HG03060 (cell line): ENCODE measurements around the gene ATG4A.

Experiments
- ATAC-seq: cut with Tn5 transposase; IDR thresholded peaks from one replicate; pipeline ENCODE4 v1.9.1; 2021; ENCODE audit warnings: low read depth, moderate number of reproducible peaks; ENCODE audit not compliant: unreplicated experiment

The ATG4A gene

DNA sequence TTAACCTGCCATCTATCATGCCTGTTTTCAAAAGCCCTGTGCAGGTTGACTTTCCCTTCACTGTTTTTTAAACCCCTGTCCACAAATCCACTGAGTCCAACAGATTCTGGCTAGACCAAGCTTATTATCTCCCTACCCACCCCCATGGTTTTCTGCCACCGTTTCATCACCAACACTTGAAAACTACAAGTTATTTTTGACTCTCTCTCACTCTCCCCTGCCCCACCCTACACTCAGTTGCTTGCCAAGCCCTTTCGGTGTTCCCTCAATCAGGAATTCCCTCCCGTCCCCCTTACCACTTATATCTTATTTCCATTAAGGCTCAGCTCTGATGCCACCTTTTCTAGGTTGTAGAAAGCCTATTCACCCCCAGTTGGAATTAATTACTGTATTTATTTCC is 29.7 kb downstream of the ATG4A start:
- no peak for ATAC-seq

DNA sequence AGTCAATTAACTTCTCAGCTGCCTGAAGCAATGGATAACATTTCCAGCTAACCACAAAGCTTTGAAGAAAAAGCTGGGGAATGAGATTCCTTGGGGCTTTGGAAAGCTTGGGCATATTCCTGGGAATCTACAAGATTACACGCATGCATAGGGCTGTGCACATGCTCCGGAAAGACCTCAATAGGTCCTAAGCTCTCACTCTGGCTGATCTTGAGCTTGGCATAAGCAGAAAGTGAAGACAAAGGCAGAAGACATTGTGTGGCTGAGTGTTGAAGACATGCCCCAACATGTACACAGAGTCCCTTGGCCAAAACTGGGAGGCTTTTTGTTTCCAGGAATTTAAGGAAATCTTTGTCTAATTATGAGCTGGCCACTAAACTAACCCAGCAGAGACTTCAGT is 31.2 kb downstream of the ATG4A start:
- no peak for ATAC-seq

DNA sequence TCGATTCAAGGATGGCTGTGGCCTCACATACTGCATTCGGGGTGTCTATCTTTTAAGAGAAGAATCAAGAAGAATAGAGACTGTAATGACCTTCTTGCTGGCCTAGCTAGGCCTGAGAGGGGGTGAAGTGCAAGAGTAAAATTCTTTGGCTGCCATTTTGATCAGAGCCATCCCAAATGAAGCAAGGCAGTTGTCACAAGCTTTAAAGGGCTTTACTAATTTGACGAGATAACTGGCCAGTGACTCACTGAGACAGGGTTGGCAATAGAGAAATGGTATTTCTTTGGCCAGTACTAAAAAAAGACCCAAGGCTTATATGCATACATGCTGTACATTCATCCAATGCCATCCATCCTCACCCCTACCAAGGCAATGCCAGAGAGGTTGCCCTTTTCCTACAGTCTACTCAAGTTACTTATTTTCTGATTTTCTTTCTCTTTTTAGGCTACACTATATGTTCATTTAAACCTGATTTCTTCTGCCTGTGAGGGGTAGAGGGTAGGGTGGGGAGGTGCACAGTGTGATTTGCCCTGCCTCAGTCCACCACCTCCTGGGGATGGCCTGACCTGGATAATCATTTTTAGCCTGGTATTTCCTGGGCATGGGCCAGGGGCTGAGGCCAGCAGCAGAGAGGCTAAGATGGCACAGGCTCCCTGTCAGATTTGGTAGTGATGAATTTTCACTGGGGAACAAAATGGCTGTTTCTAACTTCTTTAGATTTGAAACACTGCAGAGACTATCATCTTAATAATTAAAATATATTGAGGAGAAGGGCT is 32.2 kb downstream of the ATG4A start:
- no peak for ATAC-seq

DNA sequence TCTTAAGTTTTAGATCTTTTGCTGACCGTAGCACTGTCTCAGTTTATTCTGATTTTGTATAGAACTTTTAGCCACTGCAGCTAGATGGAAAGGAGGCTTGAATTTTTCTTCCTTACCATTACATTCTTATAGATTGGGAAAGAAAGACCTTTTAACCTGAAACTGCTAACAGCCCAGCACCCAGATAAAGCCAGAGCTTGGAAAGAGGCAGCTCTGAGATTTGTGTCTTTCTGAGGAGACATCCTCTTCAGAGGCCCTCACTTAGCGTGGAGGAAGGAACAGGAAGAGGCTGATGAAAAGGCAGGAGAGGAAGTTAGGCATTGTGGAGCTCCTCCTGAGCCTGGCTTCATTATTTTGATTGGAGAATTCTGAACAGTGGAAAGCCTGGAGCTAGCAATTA is 35.1 kb downstream of the ATG4A start:
- ATAC-seq, result no peak

DNA sequence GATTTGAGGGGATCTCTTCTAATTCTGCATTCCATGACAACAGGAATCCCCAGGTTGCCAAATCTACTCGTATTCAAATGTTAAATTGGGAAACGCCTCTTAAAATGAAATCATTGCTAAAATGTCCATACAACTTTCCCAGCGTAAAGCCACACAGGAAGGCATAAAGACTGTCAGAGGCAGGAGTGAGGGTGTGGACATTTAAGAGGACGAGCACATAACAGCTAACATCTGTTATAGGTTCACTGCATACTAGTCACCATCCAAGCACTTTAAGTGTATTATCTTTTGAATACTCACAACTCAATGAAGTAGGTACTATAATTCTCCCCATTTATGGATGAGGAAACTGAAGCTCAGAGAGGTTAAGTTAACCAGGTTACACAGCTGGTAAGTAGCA is 35.6 kb downstream of the ATG4A start:
- ATAC-seq, result no peak

DNA sequence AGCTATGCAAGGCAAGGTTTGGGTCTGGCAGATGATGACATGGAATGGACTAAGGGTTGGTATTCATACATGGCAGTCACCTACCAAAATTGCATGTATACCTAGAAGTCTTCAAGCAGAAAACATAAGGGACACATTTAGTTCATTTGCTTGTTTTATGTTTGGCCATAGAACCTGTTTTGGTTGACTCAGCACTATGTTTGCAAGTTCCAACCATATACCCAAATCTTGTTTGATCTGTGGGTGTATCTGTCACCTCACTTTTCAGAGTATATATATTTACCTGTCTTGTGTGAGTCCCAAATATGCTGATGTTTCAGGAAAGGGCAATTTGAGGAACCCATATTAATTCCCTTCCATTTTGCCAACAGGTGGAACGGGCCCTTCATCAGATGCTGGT is 39.3 kb downstream of the ATG4A start:
- ATAC-seq, result no peak

DNA sequence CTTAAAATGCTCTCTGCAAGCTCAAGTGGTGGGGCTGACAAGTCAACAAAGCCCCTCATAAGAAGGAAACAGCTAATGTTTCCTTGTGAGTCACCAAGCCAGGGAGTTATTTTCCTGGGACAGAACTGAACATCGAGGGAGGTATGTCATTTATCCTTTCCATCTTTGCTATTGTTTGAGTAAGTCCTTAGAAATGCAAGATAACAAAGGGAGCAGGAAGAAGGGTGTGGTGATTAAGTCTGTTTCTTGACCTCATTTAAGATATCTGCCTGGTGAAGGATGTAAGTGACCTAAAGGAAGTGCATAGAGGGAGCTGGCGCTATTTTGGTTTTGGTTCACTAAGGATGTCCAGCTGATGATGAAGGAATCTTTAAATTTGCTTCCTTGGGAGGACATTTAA is 39.9 kb downstream of the ATG4A start:
- no peak for ATAC-seq

DNA sequence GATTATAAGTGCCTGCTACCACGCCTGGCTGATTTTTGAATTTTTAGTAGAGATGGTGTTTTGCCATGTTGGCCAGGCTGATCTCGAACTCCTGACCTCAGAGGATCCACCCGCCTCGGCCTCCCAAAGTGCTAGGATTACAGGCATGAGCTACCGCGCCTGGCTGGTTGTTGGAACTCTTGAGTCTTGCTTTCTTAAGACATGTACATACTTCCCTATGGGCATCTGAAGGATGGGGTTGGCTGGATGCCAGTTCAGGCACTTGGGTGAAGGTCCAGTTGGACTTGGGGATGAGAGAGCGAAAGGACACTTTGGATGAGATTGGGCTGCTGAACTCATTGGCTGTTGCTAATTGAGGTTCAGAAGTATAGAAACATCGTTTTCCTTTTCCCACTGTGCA is 40.5 kb downstream of the ATG4A start:
- ATAC-seq, result no peak

DNA sequence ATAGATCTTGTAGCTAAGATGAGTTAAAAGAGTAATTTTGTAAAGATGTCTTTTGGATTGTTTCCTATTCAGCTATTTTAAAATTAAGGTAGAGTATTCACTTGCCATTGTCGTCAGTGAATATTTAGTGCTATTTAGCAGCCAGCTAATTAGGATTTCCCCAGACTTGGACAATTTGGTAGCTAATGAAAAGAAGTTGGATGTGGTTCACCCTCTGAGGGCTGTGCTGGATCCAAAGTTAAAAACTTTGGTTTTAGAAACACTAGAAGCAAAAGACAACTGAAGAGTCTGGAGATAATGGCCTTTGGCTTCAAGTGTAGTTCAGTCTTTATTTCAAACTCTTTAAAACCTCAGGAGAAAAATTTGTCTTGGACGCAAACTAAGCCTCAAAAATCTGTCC is 41.3 kb downstream of the ATG4A start:
- ATAC-seq, result no peak

DNA sequence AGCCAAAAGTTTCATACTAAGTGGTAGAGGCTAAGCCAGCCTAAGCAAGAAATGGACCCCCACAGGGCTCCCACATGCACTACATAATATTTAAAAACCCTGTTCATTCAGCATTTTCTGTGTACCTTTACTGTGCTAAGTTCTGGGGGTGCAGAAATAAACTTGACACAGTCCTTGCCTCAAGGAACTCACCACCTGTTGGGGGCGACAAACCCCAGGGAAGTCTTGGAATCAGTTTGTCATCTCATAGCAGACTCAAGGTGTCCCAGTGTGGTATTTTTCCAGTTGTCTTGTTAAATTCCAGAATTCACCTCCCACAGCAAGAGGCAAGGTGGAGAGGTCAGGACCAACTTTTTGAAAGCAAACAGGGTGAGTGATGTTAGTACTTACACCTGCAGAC is 43.1 kb downstream of the ATG4A start:
- ATAC-seq, result no peak

DNA sequence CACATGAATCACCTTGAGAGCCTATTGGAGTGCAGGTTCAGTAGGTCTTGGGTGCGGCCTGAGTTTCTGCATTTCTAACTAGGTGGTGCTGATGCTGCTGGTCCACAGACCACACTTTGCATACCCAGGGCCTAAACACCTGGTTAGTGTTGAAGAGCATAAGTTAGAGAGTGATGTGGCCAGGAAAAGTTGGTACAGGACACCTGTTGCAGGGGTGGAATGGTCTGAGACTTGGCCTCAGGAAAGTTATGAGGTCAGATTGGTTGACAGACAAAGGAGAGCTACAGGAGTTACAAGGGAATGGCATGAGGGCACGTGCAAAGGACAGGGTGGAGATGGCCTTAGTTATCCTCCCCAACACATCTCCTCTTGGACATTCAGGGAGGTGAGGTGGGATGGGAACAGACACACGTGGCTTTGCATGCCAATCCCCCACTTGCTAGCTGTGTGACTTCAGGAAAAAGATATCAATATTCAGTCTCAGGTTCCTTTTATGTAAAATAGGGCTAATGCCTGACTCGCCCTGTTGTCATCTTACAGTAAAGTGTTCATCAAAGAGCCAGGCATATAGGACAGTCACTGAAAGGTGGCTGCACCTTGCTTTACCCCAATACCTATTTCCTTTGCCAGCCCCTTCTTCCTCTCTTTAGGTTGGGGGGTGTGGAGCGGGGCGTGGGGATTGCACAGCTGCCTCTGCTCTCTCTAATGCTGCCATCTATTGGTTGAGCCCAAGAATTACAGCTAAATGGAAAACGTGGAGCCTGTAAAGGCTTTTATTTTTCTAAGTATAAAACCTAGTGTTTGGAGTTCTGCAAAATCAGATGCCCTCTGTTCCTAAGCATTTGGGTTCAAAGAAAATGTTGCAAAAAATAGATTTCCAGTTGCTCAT is 47.5 kb downstream of the ATG4A start:
- ATAC-seq, result no peak

DNA sequence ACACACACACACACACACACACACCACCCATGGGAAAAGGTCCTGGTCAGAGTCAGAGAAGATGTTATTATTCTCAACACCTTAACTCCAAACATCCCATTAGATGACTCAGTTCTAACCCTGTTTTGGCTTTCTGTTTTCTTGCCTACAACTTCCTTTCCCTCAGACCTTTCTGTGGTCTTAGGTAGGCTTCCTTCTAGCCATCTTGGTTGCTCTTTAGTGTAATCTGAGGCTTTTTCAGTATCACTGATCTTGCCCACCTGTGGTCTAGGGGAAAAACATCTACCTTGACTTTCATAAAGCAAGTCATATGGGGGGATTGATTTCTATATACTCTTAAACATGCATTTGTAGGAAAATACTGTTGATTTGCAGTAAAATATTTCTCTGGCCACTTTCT is 56.9 kb downstream of the ATG4A start:
- ATAC-seq, result no peak

DNA sequence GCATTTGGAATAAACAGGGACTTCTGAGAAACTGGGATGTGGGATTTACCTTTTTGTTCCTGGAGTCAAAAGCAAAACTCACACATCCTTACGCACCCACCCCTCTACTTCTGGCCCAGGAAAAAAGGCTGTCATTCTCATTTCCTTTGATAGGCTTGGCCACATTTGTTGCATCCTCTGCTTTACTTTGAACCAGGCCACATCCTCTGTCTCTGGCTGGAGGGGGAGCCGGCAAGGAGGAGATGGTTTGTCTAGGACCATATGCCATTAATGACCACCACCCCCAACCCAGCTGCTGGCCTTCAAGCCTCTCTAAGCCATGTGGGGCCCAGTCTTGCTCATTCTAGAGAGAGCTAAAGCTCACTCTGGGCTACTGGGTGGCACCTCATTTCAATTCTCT is 64.5 kb downstream of the ATG4A start:
- no peak for ATAC-seq

DNA sequence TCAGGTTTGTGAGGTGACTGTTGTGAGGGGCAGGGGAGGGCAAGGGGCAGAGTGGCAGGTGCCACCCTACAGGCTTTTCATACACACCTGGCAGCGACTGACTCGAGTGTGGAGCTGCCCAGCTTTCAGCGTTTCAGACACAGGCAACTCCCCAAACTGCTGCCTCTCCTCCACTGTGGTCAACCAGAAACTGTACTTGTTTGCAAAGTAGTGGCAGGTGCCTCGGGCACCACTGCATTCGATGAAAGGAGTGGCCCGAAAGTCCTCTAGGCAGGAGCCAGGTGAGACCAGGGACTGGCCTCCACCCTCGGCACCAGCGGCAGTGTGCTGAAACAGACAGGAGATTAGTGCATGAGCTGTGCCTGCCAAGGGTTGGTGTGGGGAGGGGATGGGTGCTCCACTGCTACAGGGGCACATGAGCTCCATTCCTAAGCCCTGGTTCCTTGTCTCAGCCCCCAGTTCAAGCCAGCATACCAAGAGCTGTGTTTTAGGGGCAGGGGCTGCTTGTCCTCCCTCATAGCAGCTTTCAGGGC is 65.4 kb downstream of the ATG4A start:
- ATAC-seq, result no peak

DNA sequence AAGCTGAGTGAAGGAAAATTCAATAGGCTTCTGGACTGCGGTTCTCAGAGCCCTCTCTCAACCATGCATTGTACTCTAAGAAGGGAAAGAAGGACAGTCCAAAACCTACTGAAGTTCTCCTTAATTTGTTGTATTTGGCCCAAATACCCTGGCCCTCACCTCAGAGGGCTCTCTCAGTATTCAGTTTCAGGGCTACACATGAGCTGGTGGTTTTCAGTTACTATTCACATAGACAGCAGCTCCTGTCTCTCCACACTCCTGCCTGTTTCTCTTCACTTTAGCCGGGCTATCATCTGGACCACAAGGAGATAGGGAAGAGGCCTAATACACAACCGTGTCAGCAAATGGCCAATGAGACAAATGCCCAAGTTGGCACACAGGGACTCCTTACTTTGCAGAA is 66.0 kb downstream of the ATG4A start:
- ATAC-seq, result no peak

DNA sequence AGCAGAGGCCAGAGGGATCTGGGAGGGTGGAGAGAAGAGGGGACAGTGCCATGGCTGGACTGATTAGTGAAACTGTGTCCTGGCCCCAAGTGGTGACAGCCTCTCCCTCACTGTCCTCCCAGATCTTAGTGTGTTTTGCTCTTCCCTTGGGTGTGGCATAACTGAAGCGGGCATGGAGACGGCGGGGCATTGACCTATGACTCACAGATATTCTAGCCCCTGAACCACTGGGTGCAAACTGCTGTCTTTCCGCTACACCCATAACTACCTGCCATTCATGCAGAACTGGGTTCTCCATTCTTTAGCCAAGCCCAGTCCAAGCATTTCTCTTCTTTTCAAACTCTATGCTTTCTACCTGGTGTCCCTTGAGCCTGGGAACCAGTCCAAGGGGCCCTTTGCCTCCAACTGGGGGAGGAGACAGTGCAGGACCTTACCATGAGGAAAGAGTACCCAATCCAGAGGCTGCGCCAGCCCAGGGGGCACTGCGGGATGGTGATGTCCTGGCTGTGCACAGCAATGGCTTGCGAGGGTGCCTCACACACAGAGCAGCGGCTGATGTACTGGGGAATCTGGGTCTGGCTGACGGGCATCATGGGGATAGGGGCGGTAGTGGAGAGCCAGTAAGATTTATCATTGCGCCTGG is 67.6 kb downstream of the ATG4A start:
- no peak for ATAC-seq

DNA sequence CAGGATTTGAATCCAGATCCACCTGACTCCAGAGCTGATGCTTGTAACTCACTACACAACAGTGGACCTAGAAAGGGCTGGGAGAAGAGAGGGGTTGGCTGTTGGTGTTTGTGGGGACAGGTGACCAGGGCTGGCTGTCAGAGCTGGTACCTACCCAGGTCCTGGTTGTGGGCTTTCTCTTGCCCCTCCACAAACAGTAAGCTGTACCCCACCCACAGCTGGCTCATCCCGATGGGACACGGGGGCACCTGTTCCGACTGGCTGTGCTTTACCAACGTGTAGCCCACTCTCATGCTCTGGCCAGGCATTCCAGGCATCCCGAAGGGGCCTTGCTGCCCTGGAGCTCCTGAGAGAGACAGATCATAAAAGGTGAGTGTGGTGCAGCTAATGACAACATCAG is 68.7 kb downstream of the ATG4A start:
- no peak for ATAC-seq

DNA sequence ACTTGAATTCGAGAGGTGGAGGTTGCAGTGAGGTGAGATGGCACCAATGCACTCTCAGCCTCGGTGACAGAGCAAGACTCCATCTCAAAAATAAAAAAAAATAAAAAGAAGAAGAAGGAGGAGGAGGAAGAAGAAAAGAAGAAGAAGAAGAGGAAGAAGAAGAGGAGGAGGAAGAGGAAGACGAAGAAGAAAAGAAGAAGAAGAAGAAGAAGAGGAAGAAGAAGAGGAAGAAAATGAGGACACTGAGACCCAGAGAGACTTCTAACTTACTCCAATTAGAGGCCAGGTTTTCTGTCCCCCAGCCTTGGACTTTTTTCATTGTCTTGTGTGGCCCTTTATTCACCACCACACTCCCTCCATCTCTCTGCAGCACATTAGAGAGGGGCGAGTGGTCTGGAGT is 70.7 kb downstream of the ATG4A start:
- no peak for ATAC-seq

DNA sequence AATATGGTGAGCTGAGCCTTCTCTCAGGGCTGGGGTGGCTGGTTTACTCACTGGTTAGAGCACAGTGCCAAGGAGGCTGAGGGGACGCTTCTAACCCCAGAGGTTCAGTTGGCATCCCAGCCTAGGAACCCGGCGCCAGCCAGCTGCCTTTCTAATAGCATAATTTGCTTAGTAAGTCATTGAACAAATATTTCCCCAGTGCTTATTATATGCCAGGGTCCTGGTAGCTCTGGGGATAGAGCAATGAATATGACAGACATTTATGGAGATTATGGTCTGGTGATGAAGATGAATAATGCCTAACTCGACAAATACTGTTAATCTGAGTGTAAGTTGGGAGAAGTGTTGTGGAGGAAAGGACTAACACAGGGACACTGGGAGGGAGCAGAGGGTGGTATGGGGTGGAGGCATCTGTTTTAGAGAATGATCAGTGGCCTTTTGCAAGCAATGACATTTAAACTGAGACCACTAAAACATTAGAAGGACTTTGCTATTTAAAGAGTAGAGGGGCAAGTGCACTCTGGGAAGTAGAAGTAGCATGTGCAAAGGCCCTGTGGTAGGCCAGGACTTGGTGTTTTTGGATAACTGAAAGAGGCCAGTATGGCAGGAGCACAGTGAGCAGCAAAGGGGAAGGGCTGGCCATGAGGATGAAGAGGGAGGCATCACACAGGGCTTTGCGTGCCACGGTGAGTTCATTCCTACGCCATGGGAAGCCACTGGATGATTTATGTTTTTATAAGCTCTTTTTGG is 71.9 kb downstream of the ATG4A start:
- no peak for ATAC-seq

DNA sequence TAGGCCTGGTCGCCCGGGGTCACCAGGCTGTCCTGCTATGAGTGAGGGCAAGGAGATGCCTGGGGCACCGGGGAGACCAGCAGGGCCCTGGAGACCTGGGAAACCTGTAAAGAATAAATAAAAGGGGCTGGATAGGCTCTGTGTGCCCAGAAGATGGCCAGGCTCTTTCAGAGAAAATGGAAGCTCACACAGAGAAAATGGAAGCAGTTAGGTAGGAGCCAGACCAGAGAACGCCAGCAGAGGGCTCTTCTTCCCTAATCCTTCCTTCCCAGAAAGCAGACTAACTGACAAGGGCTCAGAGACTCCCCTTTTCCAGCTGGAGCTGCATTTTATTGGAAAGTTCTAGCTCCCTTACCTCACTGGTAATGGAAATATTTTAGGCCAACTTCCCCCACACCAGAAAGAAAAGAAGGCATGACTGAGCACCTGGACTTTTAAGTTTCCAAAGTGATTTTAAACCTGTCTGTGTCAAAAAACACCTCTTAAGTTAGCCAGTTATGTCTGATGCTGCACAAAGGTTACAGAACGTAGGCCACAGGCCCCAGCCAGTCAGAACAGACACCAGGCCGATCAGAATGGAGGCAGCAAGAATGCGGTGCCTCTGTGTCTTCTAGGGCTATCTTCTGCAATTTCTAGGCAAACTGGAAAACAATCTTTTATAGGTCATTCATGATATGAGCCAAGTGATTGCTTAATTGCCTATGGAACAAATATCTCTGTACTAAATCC is 74.0 kb downstream of the ATG4A start:
- no peak for ATAC-seq
